HG03066 (cell line): Measurements from ENCODE around the gene ALDH1A1.

Experiments
- ATAC-seq: cut with Tn5 transposase; IDR thresholded peaks from one replicate; pipeline ENCODE4 v1.9.1; 2021; ENCODE audit warnings: low read depth; ENCODE audit not compliant: unreplicated experiment

Gene ALDH1A1

GRCh38 chr9:72980183-72980582 lies 27.3 kb upstream of the ALDH1A1 start:
- ATAC-seq = no peak

GRCh38 chr9:72979405-72980100 lies 26.7 kb upstream of the ALDH1A1 start:
- ATAC-seq = no peak

- no peak for ATAC-seq
Observed at GRCh38 chr9:72978744-72979143, 25.9 kb upstream of the ALDH1A1 start.

- ATAC-seq = no peak
Observed at GRCh38 chr9:72977670-72978069, 24.8 kb upstream of the ALDH1A1 start.

- no peak for ATAC-seq
Observed at GRCh38 chr9:72974501-72974900, 21.6 kb upstream of the ALDH1A1 start.

GRCh38 chr9:72972636-72973035 lies 19.8 kb upstream of the ALDH1A1 start:
- ATAC-seq = no peak

- no peak for ATAC-seq
Observed at GRCh38 chr9:72971411-72971810, 18.6 kb upstream of the ALDH1A1 start.

- no peak for ATAC-seq
Observed at GRCh38 chr9:72960446-72960845, 7.6 kb upstream of the ALDH1A1 start.

GRCh38 chr9:72958485-72959281 lies 5.8 kb upstream of the ALDH1A1 start:
- no peak for ATAC-seq

GRCh38 chr9:72955571-72955970 lies 2.7 kb upstream of the ALDH1A1 start:
- ATAC-seq = no peak

GRCh38 chr9:72955126-72955455 lies 2.2 kb upstream of the ALDH1A1 start:
- ATAC-seq = no peak

- no peak for ATAC-seq
Observed at GRCh38 chr9:72954431-72955125, 1.7 kb upstream of the ALDH1A1 start.

- ATAC-seq = no peak
Observed at GRCh38 chr9:72952381-72952690, 517 bp downstream of the ALDH1A1 start.

GRCh38 chr9:72951520-72952380 lies 1.1 kb downstream of the ALDH1A1 start:
- no peak for ATAC-seq

- ATAC-seq = no peak
Observed at GRCh38 chr9:72950875-72951442, 1.9 kb downstream of the ALDH1A1 start.

GRCh38 chr9:72949918-72950325 lies 2.9 kb downstream of the ALDH1A1 start:
- ATAC-seq = no peak

GRCh38 chr9:72949244-72949582 lies 3.6 kb downstream of the ALDH1A1 start:
- ATAC-seq = no peak

- no peak for ATAC-seq
Observed at GRCh38 chr9:72948575-72949243, 4.1 kb downstream of the ALDH1A1 start.

GRCh38 chr9:72947984-72948465 lies 4.8 kb downstream of the ALDH1A1 start:
- no peak for ATAC-seq

- ATAC-seq = no peak
Observed at GRCh38 chr9:72946821-72947220, 6.0 kb downstream of the ALDH1A1 start.
